ENCODE measurements around the gene MT1A.

DNA sequence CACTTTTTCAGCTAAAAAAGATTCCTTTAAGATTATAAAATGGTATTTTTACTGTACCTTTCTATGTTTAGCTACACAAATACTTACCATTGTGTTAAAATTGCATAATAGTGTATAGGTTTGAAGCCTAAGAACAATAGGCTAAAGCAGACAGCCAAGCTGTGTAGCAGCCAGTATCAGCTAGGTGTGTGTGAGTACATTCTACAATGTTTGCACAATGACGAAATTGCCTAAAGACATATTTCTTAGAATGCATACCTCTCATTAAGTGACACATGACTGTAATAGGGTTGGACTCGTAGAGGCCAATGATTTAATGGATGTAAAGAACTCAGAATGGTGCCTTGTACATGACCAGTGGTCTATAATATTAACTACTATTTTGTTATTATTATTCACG is 11.4 kb downstream of the MT1A start:
- TF ChIP-seq, protein P1, sequence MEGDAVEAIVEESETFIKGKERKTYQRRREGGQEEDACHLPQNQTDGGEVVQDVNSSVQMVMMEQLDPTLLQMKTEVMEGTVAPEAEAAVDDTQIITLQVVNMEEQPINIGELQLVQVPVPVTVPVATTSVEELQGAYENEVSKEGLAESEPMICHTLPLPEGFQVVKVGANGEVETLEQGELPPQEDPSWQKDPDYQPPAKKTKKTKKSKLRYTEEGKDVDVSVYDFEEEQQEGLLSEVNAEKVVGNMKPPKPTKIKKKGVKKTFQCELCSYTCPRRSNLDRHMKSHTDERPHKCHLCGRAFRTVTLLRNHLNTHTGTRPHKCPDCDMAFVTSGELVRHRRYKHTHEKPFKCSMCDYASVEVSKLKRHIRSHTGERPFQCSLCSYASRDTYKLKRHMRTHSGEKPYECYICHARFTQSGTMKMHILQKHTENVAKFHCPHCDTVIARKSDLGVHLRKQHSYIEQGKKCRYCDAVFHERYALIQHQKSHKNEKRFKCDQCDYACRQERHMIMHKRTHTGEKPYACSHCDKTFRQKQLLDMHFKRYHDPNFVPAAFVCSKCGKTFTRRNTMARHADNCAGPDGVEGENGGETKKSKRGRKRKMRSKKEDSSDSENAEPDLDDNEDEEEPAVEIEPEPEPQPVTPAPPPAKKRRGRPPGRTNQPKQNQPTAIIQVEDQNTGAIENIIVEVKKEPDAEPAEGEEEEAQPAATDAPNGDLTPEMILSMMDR (IDR thresholded peaks at IDR 0.05) = no peak
- TF ChIP-seq, protein P2, sequence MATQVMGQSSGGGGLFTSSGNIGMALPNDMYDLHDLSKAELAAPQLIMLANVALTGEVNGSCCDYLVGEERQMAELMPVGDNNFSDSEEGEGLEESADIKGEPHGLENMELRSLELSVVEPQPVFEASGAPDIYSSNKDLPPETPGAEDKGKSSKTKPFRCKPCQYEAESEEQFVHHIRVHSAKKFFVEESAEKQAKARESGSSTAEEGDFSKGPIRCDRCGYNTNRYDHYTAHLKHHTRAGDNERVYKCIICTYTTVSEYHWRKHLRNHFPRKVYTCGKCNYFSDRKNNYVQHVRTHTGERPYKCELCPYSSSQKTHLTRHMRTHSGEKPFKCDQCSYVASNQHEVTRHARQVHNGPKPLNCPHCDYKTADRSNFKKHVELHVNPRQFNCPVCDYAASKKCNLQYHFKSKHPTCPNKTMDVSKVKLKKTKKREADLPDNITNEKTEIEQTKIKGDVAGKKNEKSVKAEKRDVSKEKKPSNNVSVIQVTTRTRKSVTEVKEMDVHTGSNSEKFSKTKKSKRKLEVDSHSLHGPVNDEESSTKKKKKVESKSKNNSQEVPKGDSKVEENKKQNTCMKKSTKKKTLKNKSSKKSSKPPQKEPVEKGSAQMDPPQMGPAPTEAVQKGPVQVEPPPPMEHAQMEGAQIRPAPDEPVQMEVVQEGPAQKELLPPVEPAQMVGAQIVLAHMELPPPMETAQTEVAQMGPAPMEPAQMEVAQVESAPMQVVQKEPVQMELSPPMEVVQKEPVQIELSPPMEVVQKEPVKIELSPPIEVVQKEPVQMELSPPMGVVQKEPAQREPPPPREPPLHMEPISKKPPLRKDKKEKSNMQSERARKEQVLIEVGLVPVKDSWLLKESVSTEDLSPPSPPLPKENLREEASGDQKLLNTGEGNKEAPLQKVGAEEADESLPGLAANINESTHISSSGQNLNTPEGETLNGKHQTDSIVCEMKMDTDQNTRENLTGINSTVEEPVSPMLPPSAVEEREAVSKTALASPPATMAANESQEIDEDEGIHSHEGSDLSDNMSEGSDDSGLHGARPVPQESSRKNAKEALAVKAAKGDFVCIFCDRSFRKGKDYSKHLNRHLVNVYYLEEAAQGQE (IDR thresholded peaks at IDR 0.05; ENCODE audit: insufficient read depth in 1 of 2, low read depth in 2 of 2, low read length in 1 of 2) = no peak
